ENCODE data around the gene GNL3.

Gene GNL3

DNA sequence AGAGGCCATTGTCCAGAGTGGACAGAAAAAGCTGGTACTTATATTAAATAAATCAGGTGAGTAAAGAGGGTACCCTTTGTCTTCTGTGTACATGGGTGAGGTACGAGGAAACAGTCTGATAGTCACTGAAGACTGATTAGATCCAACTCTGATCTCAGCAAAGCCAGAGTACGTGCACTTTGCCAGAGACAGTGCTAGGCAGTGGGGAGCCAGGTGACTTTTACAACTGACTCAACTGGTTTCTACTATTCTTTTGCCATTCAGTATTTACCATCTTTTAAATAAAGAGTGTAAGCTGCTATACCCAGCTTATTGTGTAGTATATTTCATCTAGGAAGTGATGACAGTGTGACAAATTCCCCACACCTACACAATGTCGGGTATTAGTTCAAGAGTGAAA, 3.3 kb downstream of the GNL3 start:
- DNase-seq, result no peak

DNA sequence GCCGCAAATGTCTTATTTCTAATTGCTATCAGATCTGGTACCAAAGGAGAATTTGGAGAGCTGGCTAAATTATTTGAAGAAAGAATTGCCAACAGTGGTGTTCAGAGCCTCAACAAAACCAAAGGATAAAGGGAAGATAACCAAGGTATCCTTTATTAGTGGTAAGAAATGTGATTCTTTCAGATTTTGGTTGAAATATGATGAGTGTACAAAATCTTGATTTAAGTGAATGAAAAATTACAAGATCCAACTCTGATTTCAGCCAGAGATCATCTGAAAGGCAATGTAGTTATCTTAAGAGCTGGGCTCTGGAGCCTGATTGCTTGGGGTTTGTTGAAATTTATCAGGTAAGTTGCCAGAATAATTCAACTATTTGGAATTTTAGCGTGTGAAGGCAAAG, 4.7 kb downstream of the GNL3 start:
- DNase-seq, result no peak

DNA sequence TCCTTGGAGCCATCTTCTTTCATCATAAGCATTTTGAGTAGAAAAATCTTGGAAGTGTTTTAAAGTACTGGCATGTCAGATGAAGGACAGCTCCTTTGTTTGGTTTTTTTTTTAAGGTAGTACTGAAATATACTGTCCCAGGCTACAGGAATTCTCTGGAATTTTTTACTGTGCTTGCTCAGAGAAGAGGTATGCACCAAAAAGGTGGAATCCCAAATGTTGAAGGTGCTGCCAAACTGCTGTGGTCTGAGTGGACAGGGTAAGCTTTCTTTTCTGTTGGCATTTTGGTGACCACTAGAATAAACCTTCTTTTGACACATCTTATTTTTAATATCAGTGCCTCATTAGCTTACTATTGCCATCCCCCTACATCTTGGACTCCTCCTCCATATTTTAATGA, 7.2 kb downstream of the GNL3 start:
- DNase-seq, result no peak

DNA sequence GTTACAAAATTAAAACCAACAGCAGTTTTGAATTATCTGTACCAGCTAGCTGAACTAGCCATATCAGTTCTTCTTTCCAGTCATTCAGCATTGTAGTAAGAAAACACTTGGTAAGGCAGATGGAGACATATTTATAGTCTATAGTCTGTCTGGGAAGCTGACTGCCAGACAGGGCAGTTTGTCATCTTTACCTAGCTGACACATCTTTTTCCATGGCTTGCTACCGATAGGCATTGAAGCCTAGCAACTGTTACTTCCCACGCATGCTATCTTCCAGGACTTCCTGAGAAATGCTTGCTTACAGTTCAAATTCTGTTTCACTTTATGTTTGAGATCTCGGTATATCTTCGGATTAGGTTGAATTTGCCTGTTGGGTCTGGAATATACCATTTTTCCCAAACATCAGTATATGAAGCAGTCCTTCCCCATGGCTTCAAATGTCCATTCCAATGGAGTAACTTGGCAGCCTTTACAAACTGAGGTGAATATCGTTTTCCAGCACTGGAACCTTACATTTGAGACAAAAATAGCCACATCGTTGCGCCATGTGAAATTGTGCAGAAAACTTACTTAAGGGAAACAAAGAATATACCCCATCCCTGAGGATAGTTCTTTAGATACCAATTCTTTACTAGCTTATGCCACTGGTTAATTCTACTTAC, 8.8 kb downstream of the GNL3 start:
- DNase-seq, result no peak

DNA sequence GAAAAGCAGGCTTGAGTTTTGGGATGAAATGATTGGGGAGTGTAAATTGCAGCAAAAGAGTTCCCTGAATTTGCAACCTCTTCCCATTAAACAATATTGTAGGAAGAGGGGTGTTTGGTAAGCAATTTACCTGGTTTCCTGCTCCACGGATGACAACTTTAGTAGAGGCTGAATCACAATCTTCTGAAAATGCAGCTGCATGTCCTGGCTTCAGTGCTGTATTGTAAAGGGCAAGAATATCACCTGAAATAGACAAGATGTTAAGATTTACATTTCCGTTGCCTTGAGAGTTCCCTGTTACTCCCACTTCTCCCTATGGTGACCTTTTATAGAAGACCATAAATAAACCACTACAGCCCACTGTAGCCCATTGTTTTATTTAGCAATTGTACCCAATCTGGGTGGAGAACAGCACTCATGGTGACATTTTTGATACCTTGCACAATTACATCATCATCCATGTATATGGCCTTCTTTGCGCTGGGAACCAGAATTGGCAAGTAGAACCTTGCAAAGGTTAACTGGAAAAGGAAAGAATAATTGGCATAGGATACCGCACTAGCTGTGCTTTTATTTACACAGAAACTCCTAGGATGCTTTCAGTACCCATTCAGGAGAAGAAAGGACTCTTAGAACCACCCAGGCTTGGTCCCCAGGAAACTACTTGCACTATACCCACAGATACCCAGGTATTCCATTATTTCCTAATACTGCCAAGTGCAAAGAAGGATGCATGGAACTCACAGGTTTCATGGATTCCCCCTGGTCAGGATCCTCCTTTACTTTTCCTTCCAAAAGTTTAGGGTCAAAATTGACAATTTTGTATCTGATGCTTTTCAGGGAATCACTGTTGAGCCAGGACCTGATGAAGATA, 10.2 kb downstream of the GNL3 start:
- DNase-seq, result no peak

DNA sequence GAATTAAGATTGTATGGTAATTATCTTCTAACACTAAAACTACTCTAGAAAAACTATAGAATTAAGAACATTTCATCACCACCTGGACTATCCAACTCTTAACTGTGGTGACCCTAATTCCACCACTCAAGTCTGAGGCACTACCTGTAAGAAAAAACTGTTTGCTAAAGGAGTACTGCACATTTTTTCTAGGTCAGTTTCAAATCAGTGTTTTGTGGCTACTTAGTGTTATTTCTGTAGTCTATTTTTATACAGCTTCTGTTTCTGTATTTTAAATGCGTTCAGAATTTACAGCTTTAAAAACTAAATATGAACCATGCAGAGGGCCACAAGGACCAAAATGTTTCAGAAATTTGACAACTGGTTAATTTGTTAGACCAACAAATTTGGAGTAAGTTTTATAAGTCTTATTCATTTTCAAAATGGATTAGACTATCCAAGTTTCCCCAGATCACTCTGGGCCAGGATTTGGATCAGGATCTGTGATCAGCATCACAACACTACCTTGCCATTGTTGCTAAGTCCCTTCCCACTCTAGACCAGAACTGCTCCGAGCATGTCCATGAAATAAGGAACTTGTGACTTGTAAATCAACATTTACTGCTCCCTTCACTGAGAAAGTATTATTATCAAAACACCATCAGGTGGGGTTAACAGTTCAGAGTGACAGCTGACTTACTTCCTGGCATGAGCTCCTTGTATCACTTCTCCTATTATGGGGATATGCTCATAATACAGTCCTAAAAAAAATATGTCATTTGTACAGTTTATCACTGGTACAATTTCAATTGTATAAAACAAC, 11.2 kb downstream of the GNL3 start:
- DNase-seq, result no peak

DNA sequence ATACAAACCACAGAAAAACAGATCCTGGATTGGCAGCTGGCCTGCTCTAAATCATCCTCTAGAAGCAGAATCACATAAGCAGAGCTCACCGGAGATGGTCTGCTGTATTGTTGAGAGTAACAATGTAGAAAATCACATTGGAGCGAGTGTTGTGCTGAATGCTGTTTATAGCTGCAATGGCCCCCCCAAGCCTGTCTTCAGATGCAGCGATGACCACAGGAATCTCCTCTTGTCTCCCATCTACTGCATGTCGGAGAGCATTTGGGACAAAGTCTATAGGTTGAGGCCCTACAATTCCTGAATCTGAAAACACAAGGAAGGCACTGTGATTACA, 11.8 kb downstream of the GNL3 start:
- DNase-seq, result no peak

DNA sequence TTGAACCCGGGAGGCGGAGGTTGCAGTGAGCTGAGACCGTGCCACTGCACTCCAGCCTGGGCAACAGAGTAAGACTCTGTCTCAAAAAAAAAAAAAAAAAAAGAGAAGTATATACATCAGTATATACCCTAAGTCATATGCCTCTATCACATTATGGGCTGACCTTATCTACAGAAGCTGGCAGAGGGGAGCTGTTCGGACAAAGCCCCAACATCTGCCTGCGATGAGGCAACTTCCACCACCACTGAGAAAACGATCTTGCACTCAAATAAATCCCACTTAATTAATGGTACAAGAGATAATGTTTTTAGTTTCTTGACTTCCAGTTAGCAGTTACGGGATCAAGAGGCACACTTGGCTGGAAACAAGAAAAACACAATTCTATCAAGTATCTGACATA, 17.5 kb downstream of the GNL3 start:
- DNase-seq, result no peak

DNA sequence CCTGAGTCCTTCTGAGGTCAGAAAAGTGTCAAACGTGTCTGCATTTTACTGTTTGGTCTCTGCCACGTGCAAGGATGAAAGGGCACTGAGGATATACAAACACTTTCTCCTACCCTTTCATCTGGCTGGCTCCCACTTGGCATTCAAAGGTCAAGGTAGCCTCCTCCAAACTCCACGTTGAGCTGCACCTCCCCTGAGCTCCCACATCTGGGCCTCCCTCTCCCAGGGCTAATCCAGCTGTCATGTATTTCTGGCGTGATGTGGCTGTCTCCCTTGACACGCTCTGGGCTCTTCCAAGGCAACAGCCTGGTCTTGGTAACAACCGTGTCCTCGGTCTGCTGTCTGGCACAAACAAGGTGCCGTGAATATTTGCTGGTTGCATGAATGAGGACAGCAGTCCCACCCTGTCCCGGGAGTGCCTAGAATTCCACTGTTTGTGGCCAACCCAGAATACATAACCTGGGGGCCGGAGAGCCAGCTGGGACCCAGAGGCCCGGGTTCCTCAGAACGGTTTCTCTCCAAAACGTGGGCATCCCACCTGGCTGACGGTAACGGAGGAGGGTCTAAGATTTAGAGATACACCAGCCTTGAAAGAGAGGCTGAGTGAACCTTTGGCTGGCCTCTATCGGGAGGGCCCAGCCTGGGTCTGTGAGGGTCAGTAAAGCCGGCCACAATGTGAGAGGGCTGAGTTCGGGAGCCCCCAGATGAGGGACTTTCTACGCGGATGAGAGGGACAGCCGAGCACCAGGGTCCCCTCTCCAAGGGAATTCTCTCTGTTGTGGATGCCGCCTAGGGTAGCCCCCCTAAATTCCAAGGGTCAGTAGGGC, 19.0 kb downstream of the GNL3 start:
- DNase-seq, result no peak

DNA sequence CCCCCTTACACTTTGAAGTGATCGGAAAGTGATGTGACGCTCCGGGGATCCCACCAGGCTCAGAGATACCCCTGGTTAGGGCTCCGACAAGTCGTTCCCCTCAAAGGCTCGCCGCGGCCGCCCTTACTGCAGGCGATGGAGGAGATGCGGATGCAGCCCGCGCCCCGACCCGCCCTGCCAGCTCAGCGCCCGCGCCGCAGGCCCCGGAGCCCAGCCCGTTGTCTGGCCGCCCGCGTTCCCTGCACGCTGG, 19.5 kb downstream of the GNL3 start:
- no peak for DNase-seq

DNA sequence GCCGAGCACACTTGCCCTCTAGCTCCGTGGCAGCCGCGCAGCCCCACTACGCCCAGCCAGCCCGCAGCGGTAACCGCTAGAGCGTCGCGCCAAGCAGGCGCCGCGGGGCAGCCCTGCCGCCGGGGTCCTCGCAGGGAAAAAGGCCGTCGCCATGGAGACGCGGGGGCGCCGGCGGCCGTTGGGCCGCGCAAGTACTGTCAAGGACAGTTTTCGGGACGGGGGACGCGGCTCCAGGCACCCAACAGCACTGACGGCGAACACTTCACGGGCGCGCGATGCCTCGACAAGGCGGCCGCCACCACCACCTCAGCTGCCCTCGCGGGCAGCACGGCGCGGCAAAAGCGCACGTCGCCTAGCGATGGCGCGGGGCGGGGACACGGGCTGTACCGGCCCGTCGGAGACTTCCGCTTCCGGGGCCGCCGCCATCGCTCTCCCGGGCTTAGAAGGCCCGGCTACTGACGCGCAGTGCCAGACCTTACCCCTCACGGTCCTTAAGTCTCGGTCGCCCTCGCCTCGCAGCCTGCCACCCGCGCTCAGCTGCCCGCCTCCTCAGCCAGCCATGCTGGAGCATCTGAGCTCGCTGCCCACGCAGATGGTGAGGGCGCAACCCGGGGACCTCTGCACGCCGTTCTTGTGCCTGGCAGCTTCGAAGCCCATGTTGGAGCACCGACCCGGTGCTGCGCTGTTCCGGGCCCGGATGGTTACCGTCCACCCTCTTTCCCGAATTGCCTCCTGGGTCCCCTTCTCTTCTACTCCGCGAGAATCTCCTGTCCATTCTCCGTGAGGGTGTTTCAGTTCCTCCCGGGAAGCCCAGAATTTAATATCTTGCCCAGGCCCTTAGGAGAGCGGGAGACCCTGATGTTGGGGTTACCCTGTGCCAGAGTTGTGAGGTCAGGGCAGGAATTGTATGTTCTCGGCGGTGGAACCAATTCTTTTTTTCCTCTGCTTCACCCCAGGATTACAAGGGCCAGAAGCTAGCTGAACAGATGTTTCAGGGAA, 20.2 kb downstream of the GNL3 start, which contains the start of the genes GLT8D1 and SPCS1:
Gene GLT8D1, minus strand, starts transcription at position 104 of the 999 bp plus-strand sequence. CDS start 5,331 bp downstream, outside the sequence.
Gene SPCS1, plus strand, starts transcription at position 419 of the 999 bp plus-strand sequence. Its CDS starts 141 bp downstream, at position 560.
- DNase-seq, result peak; percentile 86

DNA sequence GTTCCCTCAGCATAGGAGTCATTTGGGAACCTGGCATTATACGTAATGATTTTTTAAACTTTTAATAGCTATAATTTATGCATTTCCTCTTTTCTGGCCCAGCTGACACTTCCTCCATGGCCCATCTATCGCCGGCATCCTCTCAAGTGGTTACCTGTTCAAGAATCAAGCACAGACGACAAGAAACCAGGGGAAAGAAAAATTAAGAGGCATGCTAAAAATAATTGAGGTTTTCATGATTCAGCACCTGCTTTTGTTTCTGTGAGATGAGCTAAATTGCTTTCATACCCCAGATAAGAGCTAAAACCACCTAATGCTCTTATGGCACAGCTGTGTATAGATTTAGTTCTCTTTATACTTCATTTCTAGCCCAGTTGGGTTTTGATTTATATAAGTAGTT, 21.8 kb downstream of the GNL3 start:
- no peak for DNase-seq

DNA sequence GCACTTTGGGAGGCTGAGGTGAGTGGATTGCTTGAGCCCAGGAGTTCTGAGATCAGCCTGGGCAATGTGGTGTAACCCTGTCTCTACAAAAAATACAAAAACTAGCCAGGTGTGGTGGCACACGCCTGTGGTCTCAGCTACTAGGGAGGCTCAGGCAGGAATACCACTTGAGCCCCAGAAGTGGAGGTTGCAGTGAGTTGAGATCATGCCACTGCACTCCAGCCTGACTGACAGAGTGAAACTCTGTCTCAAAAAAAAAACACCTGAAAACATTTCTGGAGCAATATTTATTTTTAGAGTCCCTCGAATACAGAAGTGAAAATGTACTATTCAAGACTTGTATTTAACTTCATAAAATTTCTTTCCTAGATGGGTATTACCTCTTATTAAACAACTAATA, 24.7 kb downstream of the GNL3 start:
- DNase-seq, result no peak

DNA sequence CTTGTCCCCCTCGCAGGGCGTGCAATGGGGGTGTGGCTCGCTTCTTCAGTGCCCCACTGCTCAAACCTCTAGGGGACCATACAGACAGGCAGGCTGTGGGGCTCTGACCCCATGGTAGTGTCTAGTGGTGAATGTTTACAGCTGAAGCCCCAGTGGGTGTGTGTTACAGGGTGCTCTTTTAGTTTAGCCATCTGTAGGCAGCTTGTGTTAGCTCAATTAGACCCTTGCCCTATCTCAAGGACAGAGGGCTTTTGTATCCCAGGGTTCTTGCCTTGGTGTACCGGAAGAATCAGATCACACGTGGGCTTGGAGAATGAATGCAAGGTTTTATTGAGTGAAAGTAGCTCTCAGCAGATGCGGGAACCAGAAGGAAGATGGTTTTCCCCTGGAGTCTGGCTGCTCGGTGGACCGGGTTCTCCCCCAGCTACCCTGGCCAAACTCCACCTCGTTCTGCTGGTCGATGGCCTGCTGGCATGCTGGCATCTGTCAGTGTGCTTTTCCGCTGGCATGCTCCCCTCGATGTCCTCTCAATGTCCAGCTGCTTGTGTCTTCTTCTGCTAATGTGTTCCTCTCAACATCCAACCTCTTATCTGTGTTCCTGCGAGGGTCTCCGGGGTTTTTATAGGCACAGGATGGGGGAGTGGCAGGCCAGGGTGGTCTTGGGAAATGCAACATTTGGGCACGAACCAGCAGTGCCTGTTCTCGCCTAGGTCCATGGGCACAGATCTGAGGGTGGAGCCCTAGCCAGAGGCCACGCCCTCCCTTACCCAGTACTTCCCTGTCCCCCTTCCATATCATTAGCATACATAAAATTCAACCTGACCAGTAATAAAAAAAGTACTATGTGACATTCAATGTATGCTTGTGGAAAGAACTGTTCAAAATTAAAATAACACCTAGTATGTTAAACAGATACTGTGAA, 26.7 kb downstream of the GNL3 start:
- no peak for DNase-seq

DNA sequence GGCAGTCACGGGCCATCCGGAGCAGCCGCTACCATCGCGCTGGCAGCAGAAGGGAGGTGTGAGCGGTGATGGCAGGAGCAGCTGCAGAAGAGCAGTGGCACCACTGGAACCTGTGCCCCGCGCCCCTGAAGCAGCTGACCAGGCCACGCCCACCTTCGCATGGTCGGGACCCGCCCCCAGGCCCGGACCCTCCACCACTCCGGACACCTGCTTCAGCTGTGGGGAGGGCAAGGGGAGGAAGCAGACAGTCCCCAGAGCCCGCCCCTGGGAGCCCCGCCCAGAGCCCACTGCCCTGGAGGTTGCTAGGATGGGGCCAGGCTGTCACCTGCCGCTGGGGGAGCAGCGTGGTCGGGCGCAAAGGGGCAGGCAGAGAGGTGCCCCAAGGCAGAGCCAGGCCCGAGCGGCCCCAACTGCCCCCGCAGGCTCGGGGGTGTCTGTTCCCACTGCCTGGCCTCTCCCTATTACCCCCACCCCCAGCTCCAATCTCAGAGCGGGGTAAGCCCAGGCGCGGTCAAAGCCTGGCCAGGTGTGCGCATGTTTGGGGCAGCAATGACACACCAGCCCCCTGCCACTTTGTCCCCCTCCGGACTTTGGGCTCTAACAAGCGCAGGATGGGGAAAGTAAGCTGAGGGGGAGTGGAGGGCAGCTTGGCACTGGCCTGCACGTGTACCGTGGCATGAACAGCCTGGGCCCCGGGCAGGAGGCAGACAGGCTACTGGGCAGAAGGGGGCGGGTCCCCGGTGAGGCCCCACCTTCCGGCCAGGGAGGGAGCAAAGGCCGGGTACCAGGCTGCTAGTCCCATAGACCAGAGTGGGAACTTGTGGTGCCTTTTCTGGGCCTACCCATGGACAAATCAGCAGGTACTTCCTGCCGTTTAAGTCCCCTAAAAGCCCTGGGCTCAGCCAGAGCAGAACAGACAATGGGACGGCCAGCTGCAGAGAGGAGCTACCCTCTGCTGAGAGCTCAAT, 28.8 kb downstream of the GNL3 start:
- DNase-seq, result no peak

DNA sequence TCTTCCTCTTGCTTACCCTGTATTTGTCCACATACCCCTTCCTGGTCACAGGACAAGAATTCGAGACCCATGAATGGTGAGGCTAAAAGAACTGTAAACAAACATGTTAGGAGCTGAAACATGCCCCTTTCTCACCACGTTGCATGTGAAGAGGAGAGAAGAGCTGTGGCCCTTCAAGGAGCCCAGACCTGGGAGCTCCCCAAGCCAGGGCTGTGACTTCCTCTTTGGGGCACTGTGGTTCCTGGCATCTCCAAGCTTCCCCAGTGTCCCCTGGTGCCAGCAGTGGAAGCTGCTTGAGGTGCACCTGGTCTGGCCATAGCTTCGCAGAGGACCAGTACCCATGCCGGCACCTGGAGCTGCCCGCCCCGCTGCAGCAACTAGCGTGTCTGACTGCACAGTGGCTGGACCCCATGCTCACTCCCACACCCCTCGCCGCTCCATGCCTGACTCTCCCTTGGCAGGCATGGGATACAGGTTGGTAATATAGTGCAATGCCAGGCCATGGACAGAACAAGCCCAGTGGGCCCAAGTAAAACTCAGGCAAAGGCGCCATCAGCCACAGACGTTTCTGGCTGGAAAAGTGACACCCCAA, 30.0 kb downstream of the GNL3 start:
- DNase-seq, result no peak

DNA sequence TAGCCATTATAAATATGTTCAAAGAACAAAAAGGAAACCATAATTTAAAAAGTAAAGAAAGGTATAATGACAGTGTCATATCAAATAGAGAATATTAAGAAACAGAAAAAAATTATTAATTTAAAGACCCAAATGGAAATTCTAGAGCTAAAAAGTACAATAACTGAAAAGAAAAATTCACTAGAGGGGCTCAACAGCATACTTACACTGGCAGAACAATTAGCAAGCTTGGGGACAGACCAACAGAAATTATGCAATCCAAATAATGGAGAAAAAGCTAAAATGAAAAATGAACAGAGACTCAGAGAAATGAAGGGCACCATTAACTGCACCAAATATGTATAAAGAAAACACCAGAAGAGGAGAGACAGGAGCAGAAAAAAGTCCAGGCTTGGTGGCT, 33.8 kb downstream of the GNL3 start:
- DNase-seq, result no peak

DNA sequence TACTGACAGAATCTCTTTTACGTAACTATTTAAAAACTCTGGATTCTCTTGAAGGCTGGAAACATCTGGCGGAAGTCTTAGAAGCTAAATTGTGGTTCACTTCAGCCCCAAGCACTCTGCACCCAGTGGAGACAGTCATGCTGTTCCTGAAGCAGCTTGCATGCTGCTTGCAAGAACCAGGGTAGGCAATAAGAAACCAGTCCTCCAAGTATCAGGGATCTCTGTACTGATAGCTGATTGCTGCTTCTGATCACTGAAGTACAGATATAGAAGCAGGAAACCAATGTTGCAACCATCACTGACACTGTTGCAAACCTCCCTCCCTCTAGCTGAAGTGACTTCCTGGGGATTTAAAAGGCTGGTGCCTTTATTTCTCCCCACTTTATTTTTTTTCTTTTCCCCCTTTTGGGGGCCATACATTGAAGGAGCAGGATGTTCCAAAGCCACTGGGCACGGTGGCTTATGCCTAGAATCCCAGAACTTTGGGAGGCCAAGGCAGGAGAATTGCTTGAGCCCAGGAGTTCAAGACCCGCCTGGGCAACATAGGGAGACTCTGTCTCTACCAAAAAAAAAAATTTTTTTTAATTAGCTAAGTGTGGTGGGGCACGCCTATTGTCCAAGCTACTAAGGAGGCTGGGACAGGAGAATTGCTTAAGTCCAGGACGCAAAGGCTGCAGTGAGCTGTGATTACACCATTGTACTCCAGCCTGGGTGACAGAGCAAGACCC, 35.3 kb downstream of the GNL3 start:
- DNase-seq, result peak; percentile 23

Data from CD4-positive, alpha-beta T cell treated with Interleukin-21 for 1 hour (primary cell).